ENCODE results near the gene MYO3B. TPM values are rescaled to one million over a fixed set of nuclear protein-coding genes. Genes with fewer than 3 reads are reported as not detected.
"Not testable (repeated sequence)": the region's sequence is repeated elsewhere in the genome, so short reads cannot be mapped to it uniquely, and the experiment has no call there.

The MYO3B gene
- total and polyA plus RNA-seq, 12 donors: 0.04 to 0.11 (median 0.06) TPM; not detected in 8

DNA sequence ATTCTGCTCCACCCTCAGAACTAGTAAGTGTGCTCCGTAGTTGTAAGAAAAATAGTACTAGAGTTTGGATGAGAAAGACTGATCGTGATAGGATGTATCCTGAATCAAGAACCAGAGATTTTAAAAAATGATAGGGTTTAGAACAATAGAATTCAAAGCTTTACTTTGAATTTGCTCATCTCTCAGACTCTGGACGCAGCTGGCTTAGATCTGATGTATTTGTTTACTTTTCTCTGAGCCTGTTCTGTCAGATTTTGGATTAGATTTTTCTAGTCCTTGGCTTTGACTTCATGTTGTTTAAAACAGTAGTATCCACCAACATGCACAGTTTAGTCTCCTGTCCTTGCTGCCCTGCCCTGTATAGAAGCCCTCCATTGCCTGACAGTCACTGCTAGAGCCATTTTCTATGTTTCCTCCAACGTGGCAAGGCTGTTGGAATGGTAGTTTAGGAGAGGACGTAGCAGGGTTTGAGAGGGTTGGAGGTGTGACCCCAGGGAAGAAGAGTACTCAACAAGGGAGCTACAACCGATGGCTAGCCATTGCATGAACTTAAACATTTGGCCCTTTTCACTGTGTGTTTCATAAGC, 92.4 kb downstream of the MYO3B start:
- intact Hi-C loops (cut with DNase I): no loop called here
- no peak overlapping the region for H3K4me3 ChIP-seq
- H3K9me3 ChIP-seq (replicated peaks in 1 of 3): no peaks in the 10 kb centered on the region
- H3K27ac ChIP-seq: no peak overlapping the region
- no peaks in the 10 kb centered on the region for H3K36me3 ChIP-seq (replicated peaks in 1 of 2)
- TF ChIP-seq POLR2A (IDR thresholded peaks at IDR 0.05): no peak
- 73 to 77% (median 74%) methylated on average over 6 of the region's 6 CpGs for WGBS, 4 donors
- no peaks in the 10 kb centered on the region for H3K27me3 ChIP-seq
- H3K4me1 ChIP-seq (replicated peaks in 1 of 2): no peaks in the 10 kb centered on the region
- no peak for DNase-seq

DNA sequence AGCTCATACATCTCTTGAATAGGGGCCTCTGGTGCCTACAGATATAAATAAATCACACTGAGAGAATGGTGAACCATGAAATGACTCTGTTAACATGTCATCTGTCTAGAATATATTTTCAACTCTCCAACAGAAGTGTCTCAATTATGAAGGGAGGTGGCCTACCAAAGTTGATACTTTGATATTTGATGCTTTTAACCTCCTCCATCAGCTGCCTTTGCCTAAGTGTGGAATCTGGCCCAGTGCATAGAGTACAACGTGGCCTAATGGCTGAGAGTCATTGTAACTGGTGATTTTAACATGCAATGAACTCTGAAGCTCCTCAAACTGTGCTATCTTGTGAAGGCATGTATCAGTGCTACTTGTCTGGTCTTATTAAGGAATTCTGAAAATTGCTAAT, 93.4 kb downstream of the MYO3B start:
- H3K27ac ChIP-seq: no peak overlapping the region
- intact Hi-C loops (cut with DNase I): no loop called here
- H3K4me1 ChIP-seq (replicated peaks in 1 of 2): no peaks in the 10 kb centered on the region
- WGBS, 4 donors: 38 to 73% (median 54%) methylated on average over 1 of the region's 1 CpG
- DNase-seq: no peak
- H3K36me3 ChIP-seq (replicated peaks in 1 of 2): no peaks in the 10 kb centered on the region
- H3K27me3 ChIP-seq: no peaks in the 10 kb centered on the region
- TF ChIP-seq POLR2A (IDR thresholded peaks at IDR 0.05): no peak
- TF ChIP-seq, protein P1, sequence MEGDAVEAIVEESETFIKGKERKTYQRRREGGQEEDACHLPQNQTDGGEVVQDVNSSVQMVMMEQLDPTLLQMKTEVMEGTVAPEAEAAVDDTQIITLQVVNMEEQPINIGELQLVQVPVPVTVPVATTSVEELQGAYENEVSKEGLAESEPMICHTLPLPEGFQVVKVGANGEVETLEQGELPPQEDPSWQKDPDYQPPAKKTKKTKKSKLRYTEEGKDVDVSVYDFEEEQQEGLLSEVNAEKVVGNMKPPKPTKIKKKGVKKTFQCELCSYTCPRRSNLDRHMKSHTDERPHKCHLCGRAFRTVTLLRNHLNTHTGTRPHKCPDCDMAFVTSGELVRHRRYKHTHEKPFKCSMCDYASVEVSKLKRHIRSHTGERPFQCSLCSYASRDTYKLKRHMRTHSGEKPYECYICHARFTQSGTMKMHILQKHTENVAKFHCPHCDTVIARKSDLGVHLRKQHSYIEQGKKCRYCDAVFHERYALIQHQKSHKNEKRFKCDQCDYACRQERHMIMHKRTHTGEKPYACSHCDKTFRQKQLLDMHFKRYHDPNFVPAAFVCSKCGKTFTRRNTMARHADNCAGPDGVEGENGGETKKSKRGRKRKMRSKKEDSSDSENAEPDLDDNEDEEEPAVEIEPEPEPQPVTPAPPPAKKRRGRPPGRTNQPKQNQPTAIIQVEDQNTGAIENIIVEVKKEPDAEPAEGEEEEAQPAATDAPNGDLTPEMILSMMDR (IDR thresholded peaks at IDR 0.05): no peak
- H3K4me3 ChIP-seq: no peak overlapping the region
- no peaks in the 10 kb centered on the region for H3K9me3 ChIP-seq (replicated peaks in 1 of 3)

DNA sequence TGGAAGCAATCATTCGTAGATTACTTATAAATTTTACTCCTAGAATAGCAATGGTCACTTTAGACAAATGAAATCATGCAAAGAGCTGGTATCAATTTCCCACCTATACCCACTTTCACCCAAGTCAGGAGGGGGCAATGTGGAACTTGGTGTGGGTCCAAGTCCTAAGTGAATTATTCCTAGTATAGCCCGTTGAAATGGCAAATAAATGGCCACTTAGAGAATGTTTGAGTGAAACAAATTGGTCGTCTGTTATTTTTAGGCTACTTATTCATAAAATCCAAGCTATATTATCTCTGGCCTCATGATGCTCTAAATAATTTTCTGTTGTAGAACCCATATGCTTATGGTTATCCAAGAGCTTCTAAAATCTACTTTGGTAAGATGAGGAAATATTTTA, 98.1 kb downstream of the MYO3B start:
- no peak overlapping the region for H3K27ac ChIP-seq
- TF ChIP-seq POLR2A (IDR thresholded peaks at IDR 0.05): no peak
- TF ChIP-seq, protein P1 (IDR thresholded peaks at IDR 0.05): no peak
- no peaks in the 10 kb centered on the region for H3K27me3 ChIP-seq
- no peaks in the 10 kb centered on the region for H3K4me1 ChIP-seq (replicated peaks in 1 of 2)
- H3K36me3 ChIP-seq (replicated peaks in 1 of 2): no peaks in the 10 kb centered on the region
- intact Hi-C loops (cut with DNase I): no loop called here
- no peak for DNase-seq
- H3K9me3 ChIP-seq (replicated peaks in 1 of 3): no peaks in the 10 kb centered on the region
- 69 to 74% (median 70%) methylated on average over 3 of the region's 3 CpGs for WGBS, 4 donors
- no peak overlapping the region for H3K4me3 ChIP-seq

DNA sequence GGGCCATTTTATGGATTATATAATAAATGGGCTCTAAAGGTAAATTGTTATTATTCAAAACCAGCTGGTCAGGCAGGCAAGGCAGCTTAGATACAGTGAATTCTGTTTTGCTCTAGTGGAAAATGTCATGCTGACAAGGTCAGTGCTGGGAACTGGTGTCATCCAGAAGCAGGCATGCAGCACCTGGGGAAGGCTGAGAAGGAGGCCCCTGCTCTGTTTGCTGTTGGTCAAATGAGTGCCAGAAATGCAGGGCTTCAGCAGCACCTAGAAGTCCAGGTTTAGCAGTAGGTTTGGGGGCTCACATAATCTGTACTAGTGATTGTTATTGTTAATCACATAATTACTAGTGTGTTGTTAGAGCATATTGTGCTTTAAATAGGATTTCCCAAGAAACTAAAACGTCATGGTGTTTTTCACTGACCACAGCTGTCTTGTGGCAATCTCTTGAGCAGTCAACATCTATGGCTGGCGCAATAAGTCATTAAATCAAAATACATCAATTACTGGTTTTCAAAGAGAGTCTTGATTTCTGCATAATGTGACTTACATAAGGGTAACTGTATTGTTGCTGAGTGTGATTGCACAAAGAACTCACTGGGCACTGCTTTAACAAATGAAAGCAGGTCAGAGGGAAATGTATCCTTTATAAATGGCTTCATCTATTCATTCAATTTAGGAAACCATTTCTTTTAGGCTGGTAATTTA, 99.1 kb downstream of the MYO3B start:
- H3K4me3 ChIP-seq: no peak overlapping the region
- intact Hi-C loops (cut with DNase I): no loop called here
- H3K9me3 ChIP-seq (replicated peaks in 1 of 3): no peaks in the 10 kb centered on the region
- WGBS, 4 donors: 47 to 65% (median 51%) methylated on average over 2 of the region's 2 CpGs
- H3K4me1 ChIP-seq (replicated peaks in 1 of 2): no peaks in the 10 kb centered on the region
- H3K36me3 ChIP-seq (replicated peaks in 1 of 2): no peaks in the 10 kb centered on the region
- H3K27ac ChIP-seq: no peak overlapping the region
- peak in 1 of 7 donors; percentile 52 for DNase-seq
- H3K27me3 ChIP-seq: no peaks in the 10 kb centered on the region
- no peak for TF ChIP-seq POLR2A (IDR thresholded peaks at IDR 0.05)
- TF ChIP-seq, protein P1 (IDR thresholded peaks at IDR 0.05): no peak

DNA sequence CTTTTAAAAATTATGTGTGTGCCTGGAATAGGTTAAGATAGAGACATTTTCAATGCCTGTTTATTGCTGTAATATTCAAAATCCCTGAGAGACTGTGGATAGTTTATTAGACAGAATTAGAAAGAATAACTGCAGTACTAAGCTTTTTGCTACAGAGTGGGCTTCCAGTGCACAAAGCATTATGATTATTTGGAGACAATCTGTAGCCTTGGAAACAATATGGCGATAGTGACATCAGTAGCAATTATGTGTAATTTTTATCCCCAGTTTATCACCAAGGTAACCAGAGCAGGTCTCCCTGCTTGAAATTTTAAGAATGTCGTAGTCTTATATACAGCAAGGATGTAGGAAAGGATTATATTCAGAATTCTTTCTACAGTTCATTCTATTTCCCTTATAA, 100.0 kb downstream of the MYO3B start:
- Histone ChIP-seq H3K4me1 (replicated peaks in 1 of 2) (no peaks in the 10 kb centered on the region), H3K9me3 (replicated peaks in 1 of 3) (no peaks in the 10 kb centered on the region), H3K27ac (no peak overlapping the region), H3K36me3 (replicated peaks in 1 of 2) (no peaks in the 10 kb centered on the region), H3K27me3 (no peaks in the 10 kb centered on the region), H3K4me3 (no peak overlapping the region)
- intact Hi-C loops (cut with DNase I): no loop called here
- 69 to 90% (median 83%) methylated on average over 2 of the region's 2 CpGs for WGBS, 4 donors
- TF ChIP-seq, protein P1 (IDR thresholded peaks at IDR 0.05): no peak
- TF ChIP-seq POLR2A (IDR thresholded peaks at IDR 0.05): no peak
- DNase-seq: no peak

DNA sequence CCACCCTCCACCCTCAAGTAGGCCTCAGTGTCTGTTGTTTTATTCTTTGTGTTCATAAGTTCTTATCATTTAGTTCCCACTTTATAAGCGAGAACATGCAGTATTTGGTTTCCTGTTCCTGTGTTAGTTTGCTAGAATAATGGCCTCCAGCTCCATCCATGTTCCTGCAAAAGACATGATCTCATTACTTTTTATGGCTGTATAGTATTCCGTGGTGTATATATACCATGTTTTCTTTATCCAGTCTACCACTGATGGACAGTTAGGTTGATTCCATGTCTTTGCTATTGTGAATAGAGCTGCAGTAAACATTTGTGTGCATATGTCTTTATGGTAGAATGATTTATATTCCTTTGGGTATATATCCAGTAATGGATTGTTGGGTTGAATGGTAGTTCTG, 101.7 kb downstream of the MYO3B start:
- H3K4me1 ChIP-seq (replicated peaks in 1 of 2); DNase-seq; H3K9me3 ChIP-seq (replicated peaks in 1 of 3); intact Hi-C loops (cut with DNase I); H3K4me3 ChIP-seq; H3K27me3 ChIP-seq; H3K36me3 ChIP-seq (replicated peaks in 1 of 2); H3K27ac ChIP-seq: not testable (repeated sequence)
- WGBS, 4 donors: 46 to 97% (median 86%) methylated on average over 2 of the region's 2 CpGs
